Loucy (cell line): ENCODE results near the gene GRID1.
"Not testable (repeated sequence)": the region's sequence is repeated elsewhere in the genome, so short reads cannot be mapped to it uniquely, and the experiment has no call there.

Source experiments
- H2AFZ ChIP-seq: fragments of 200-600 bp; sonication (generic); 2 replicates; pipeline ENCODE4 v1.6.0; 2016; ENCODE audit warnings: antibody characterized with exemption, mild to moderate bottlenecking, low read length, moderate library complexity
- H3F3A ChIP-seq: fragments of 200-600 bp; 2 replicates; pipeline ENCODE4 v1.6.0; 2016; ENCODE audit warnings: antibody characterized with exemption, low read depth, mild to moderate bottlenecking
- H3K27me3 ChIP-seq: fragments of 200-600 bp; sonication (generic); 2 replicates; pipeline ENCODE4 v1.6.1; 2014; ENCODE audit warnings: low read length, mild to moderate bottlenecking; ENCODE audit not compliant: insufficient read depth, poor library complexity, severe bottlenecking
- H3K36me3 ChIP-seq: fragments of 200-600 bp; sonication (generic); 2 replicates; pipeline ENCODE4 v1.6.1; 2016; ENCODE audit warnings: low read length; ENCODE audit not compliant: insufficient read depth
- H3K4me1 ChIP-seq: fragments of 200-600 bp; sonication (generic); 2 replicates; pipeline ENCODE4 v1.5.1; 2014; ENCODE audit warnings: low read length, mild to moderate bottlenecking; ENCODE audit not compliant: insufficient read depth, poor library complexity, severe bottlenecking
- H3K4me2 ChIP-seq: fragments of 200-600 bp; sonication (generic); 2 replicates; pipeline ENCODE4 v1.6.0; 2014; ENCODE audit warnings: antibody characterized with exemption, low read length, low read depth, mild to moderate bottlenecking; ENCODE audit not compliant: poor library complexity, severe bottlenecking
- H3K4me3 ChIP-seq: fragments of 200-600 bp; sonication (generic); 2 replicates; pipeline ENCODE4 v1.5.1; 2014; ENCODE audit warnings: low read length, mild to moderate bottlenecking, mixed read lengths; ENCODE audit not compliant: poor library complexity, severe bottlenecking
- H3K79me2 ChIP-seq: fragments of 200-600 bp; sonication (generic); 2 replicates; pipeline ENCODE4 v1.6.1; 2014; ENCODE audit warnings: low read length; ENCODE audit not compliant: insufficient read depth
- H3K9ac ChIP-seq: fragments of 200-600 bp; sonication (generic); 2 replicates; pipeline ENCODE4 v1.6.0; 2014; ENCODE audit warnings: mild to moderate bottlenecking, low read depth, low read length, moderate library complexity; ENCODE audit not compliant: poor library complexity, severe bottlenecking
- H3K9me2 ChIP-seq: fragments of 200-600 bp; sonication (generic); replicated peaks from 2 replicates; pipeline ENCODE4 v1.6.1; 2016; ENCODE audit warnings: low read depth, low read length, mixed read lengths
- H3K9me3 ChIP-seq: fragments of 200-600 bp; sonication (generic); 2 replicates; pipeline ENCODE4 v1.6.1; 2014; ENCODE audit warnings: mild to moderate bottlenecking, antibody characterized with exemption, low read length, low read depth; ENCODE audit not compliant: insufficient read depth
- H4K20me1 ChIP-seq: fragments of 200-600 bp; sonication (generic); 2 replicates; pipeline ENCODE4 v1.6.0; 2014; ENCODE audit warnings: antibody characterized with exemption, low read length, mild to moderate bottlenecking; ENCODE audit not compliant: insufficient read depth, poor library complexity, severe bottlenecking
- EZH2phosphoT487 ChIP-seq: fragments of 200-600 bp; IDR thresholded peaks from 2 replicates; pipeline ENCODE4 v1.6.1; 2018; ENCODE audit warnings: antibody characterized with exemption, mild to moderate bottlenecking, moderate library complexity, borderline replicate concordance
- TF ChIP-seq, protein P1 (sequence below): fragments of 200-600 bp; sonication (generic); conservative IDR thresholded peaks from 2 replicates; pipeline ENCODE4 v1.5.1; 2014; ENCODE audit warnings: mild to moderate bottlenecking, antibody characterized with exemption, low read length

The GRID1 gene

DNA sequence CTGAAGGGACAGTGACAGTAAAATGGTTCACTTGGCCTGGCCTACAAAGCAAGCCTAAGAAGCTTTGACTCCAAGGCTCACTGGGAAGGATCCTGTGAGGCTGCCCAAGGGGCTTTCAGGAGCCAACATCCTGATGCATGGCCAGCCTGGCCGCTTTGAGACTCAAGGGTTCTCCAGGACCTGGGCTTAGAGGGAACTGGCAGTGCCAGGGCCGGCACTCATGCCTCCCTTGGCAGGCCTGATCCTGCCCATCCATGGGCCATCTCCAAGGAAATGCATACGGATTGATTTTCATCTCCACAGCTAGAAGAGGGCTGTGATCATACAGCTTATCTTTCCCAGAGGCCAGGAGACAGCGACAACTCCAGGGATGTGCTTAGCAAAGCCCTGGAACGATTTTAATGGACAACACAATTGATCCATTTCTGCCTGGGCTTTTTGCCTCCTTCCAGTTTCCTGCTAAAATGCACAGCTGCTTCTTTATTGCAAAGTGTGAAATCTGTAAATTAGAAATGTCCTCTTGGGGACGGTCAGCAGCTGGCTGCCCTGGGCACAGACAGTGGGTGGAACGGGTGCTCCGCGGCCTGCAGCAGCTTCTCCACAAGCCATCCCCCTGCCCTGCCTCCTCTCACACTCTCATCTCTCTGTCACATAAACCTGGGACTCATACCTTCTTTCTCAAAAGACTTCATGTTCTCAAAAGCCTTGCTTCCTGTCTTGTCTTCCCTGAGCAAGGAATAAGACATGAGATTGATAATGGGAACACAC, 288.5 kb downstream of the GRID1 start:
- H3K36me3 ChIP-seq = no peaks in the 10 kb centered on the region
- H3K79me2 ChIP-seq = no peaks in the 10 kb centered on the region
- H3F3A ChIP-seq = no peaks in the 10 kb centered on the region
- no peaks in the 10 kb centered on the region for H3K27me3 ChIP-seq
- no peaks in the 10 kb centered on the region for H3K9me3 ChIP-seq
- H2AFZ ChIP-seq = no peak overlapping the region
- H3K4me1 ChIP-seq = no peaks in the 10 kb centered on the region
- TF ChIP-seq, protein P1, sequence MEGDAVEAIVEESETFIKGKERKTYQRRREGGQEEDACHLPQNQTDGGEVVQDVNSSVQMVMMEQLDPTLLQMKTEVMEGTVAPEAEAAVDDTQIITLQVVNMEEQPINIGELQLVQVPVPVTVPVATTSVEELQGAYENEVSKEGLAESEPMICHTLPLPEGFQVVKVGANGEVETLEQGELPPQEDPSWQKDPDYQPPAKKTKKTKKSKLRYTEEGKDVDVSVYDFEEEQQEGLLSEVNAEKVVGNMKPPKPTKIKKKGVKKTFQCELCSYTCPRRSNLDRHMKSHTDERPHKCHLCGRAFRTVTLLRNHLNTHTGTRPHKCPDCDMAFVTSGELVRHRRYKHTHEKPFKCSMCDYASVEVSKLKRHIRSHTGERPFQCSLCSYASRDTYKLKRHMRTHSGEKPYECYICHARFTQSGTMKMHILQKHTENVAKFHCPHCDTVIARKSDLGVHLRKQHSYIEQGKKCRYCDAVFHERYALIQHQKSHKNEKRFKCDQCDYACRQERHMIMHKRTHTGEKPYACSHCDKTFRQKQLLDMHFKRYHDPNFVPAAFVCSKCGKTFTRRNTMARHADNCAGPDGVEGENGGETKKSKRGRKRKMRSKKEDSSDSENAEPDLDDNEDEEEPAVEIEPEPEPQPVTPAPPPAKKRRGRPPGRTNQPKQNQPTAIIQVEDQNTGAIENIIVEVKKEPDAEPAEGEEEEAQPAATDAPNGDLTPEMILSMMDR = no peak
- TF ChIP-seq EZH2phosphoT487 = no peak
- H3K9me2 ChIP-seq = no peaks in the 10 kb centered on the region
- H4K20me1 ChIP-seq = no peaks in the 10 kb centered on the region
- H3K9ac ChIP-seq = no peak overlapping the region
- no peak overlapping the region for H3K4me3 ChIP-seq
- H3K4me2 ChIP-seq = no peak overlapping the region

DNA sequence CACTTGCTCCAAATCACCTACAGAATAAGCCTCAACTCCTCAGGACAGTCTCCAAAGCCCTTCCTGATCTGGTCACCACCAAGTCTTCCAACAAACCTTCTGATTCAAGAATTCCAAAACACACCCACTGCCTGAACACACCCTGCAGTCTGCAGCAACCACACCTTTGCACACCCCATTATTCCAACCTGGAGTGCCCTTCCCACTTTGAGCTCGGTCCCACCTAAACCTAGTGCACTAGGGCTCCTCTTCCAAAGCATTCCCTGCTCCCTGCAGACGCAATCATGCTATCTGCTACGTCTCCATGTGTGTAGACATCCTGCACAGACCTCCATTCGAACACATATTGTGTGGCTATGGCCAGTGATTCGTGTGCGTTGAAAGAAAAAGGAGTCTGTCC, 289.3 kb downstream of the GRID1 start:
- H3K4me1 ChIP-seq = no peaks in the 10 kb centered on the region
- TF ChIP-seq EZH2phosphoT487 = no peak
- TF ChIP-seq, protein P1 = no peak
- H3K4me3 ChIP-seq = no peak overlapping the region
- no peaks in the 10 kb centered on the region for H3K36me3 ChIP-seq
- H3F3A ChIP-seq = no peaks in the 10 kb centered on the region
- no peak overlapping the region for H3K9ac ChIP-seq
- no peaks in the 10 kb centered on the region for H3K9me3 ChIP-seq
- H3K4me2 ChIP-seq = no peak overlapping the region
- no peak overlapping the region for H2AFZ ChIP-seq
- no peaks in the 10 kb centered on the region for H3K27me3 ChIP-seq
- H4K20me1 ChIP-seq = no peaks in the 10 kb centered on the region
- no peaks in the 10 kb centered on the region for H3K79me2 ChIP-seq
- no peaks in the 10 kb centered on the region for H3K9me2 ChIP-seq

DNA sequence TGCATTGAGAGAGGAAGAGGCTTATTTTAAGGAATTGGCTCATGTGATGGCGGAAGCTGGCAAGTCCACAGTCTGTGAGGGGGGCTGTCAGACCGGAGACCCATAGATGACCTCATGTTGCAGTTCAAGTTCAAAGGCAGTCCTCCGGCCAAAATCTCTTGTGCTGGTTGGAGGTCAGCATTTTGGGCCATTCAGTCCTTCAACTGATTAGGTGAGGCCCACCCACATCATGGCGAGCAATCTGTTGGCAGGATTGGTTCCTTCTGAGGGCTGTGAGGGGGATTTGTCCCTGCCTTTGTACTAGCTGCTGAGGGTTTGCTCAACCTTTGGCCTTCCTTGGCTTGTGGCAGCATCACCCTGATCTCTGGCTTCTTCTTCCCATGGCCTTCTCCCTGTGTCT, 290.1 kb downstream of the GRID1 start:
- not testable (repeated sequence) for H3K9ac ChIP-seq, H3K27me3 ChIP-seq, H3K4me1 ChIP-seq, H2AFZ ChIP-seq, H3F3A ChIP-seq, H3K9me2 ChIP-seq, H3K79me2 ChIP-seq, H3K4me3 ChIP-seq, H4K20me1 ChIP-seq, H3K9me3 ChIP-seq, H3K4me2 ChIP-seq, H3K36me3 ChIP-seq

DNA sequence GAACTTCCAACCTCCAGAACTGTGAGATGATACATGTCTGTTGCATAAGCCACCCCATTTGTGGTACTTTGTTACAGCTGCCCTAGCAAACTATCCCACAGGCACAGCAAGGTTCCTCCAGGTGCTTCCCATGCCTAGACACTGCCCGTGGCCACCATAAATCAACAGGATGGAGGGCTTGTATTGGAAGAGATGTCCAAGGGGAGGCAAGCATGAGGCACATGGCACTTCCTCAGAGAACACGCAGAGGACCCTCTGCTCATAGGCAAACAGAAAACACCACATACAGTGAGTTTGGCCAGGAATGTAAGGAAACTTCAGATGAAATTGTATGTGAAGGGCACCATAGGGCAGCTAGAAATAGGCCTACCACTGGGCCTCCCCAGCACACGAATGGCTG, 291.1 kb downstream of the GRID1 start:
- TF ChIP-seq, protein P1 = no peak
- TF ChIP-seq EZH2phosphoT487 = no peak
- no peak overlapping the region for H3K9ac ChIP-seq
- no peaks in the 10 kb centered on the region for H3K79me2 ChIP-seq
- H3K4me3 ChIP-seq = no peak overlapping the region
- H2AFZ ChIP-seq = no peak overlapping the region
- H3K27me3 ChIP-seq = no peaks in the 10 kb centered on the region
- no peaks in the 10 kb centered on the region for H3K9me3 ChIP-seq
- H3K9me2 ChIP-seq = no peaks in the 10 kb centered on the region
- H4K20me1 ChIP-seq = no peaks in the 10 kb centered on the region
- no peaks in the 10 kb centered on the region for H3F3A ChIP-seq
- H3K4me1 ChIP-seq = no peaks in the 10 kb centered on the region
- no peaks in the 10 kb centered on the region for H3K36me3 ChIP-seq
- no peak overlapping the region for H3K4me2 ChIP-seq
